Lung (tissue), 12 donors: ENCODE measurements around the gene PER2. TPM values are rescaled to one million over a fixed set of nuclear protein-coding genes. Genes with fewer than 3 reads are reported as not detected.

ENCODE experiments used
- ATAC-seq: fragments of 200-7000 bp; cut with Tn5 transposase; one replicate; pipeline ENCODE4 v1.9.1; 2020; ENCODE audit warnings: moderate number of reproducible peaks; ENCODE audit not compliant: insufficient read depth, low FRiP score
- DNase-seq, 3 donors: peaks; one replicate each; pipeline ENCODE4 v3.0.0-alpha.2; 2013 to 2017
- H3K27ac ChIP-seq, 2 donors: one replicate each; pipeline ENCODE4 v1.5.1; 2013; ENCODE audit warnings: mild to moderate bottlenecking in 2 of 2, moderate library complexity in 2 of 2, control low read depth in 1 of 2, inconsistent platforms in 1 of 2, low read depth in 1 of 2, low read length in 1 of 2
- H3K27me3 ChIP-seq, 3 donors: one replicate each; pipeline ENCODE4 v1.5.1; 2013; ENCODE audit warnings: low read length in 2 of 3; ENCODE audit not compliant: control insufficient read depth in 3 of 3, insufficient read depth in 3 of 3
- H3K36me3 ChIP-seq, 4 donors: one replicate each; pipeline ENCODE4 v1.5.1; 2013; ENCODE audit warnings: low read length in 4 of 4, mild to moderate bottlenecking in 1 of 4, moderate library complexity in 1 of 4; ENCODE audit not compliant: control insufficient read depth in 4 of 4, insufficient read depth in 4 of 4
- H3K4me1 ChIP-seq, 5 donors: one replicate each; pipeline ENCODE4 v1.5.1; 2013; ENCODE audit warnings: low read length in 5 of 5, mild to moderate bottlenecking in 2 of 5, moderate library complexity in 1 of 5; ENCODE audit not compliant: control insufficient read depth in 5 of 5, insufficient read depth in 5 of 5
- H3K4me3 ChIP-seq: one replicate; pipeline ENCODE4 v1.5.1; 2013; ENCODE audit warnings: mild to moderate bottlenecking, control low read depth, moderate library complexity
- H3K9ac ChIP-seq, 2 donors: one replicate each; pipeline ENCODE4 v1.5.1; 2013; ENCODE audit warnings: low read length in 2 of 2, control low read depth in 1 of 2; ENCODE audit not compliant: insufficient read depth in 1 of 2
- H3K9me3 ChIP-seq, 4 donors: one replicate each; pipeline ENCODE4 v1.5.1; 2013; ENCODE audit warnings: low read length in 3 of 4, mild to moderate bottlenecking in 1 of 4, moderate library complexity in 1 of 4; ENCODE audit not compliant: control insufficient read depth in 4 of 4, insufficient read depth in 3 of 4
- WGBS, 2 donors: extraction: QIAGEN DNeasy Blood & Tissue Kit; methylation state at CpG; one replicate each; pipeline ENCODE4 v1.1.7; 2013; 5-methylcytosine and 5-hydroxymethylcytosine counted together
- polyA plus RNA-seq, 2 donors: library from polyadenylated mRNA; stranded (reverse); fragments of 200-250 nt; gene quantifications; one replicate each; pipeline ENCODE4 v1.2.1, GENCODE V29; 2013
- total RNA-seq, 2 donors: library from RNA; depleted of rRNA in 1 of 2; stranded (reverse); fragments of >200 nt in 1 of 2; gene quantifications; one replicate each; pipeline ENCODE4 v1.2.1, GENCODE V29; 2014 to 2021
- TF ChIP-seq, protein P1 (sequence below): IDR thresholded peaks from 2 replicates; pipeline ENCODE4 v1.5.1; 2012; ENCODE audit warnings: mild to moderate bottlenecking; ENCODE audit errors: control extremely low read depth, extremely low read depth
- donor health status: control.
- donor health status: control.
- donor health status: Bipolar disorder and iron deficiency.
- donor health status: healthy.
- donor health status: DM: yes; HTN: yes; CAD: no.

Gene PER2
- total and polyA plus RNA-seq, 4 donors, result 4.1 to 27.1 (median 10.5) TPM

DNA sequence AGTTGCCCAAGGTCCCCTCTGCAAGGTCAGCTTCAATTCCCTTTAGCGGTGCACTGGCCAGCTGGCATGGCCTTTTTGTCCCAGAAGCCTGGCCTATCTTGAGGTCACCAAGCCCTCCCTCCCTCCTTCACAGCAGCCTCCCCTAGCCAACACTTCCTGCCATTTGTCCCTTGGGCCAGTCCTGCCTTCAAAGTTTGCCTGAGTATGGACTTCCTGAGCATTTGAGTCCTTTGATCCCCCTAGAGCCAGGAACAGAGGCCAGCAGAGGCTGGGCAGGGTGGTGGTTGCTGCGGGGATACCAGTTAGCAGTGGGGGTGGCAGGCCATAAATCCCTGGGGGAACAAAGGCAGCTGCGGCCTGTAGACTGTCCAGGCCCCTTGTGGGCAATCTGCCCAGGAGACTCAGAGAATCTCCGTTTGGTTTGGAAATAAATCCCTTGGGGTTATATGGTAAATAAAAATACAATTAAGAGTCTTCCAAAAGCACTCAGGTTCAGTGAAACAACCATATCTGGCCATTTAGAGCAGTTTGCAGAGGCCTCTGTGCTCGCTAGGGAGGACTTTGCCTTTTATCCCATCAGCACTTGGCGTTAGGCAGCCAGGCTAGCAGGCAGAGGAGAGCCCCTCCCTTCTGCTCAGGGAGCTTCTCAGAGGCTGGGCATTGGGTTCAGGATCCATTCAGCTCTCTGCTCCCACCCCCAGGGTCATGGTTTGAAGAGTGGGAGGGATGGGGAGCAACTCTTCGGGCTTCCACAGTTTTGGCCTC, 45.5 kb downstream of the PER2 start:
- Histone ChIP-seq H3K4me3 (no peak overlapping the region), H3K27me3 (peaks cover 0 to 12% (median 10%) of the 10 kb centered on the region in 3 donors), H3K27ac (no peak overlapping the region), H3K9ac (no peak overlapping the region), H3K36me3 (peaks cover 3 to 14% (median 8%) of the 10 kb centered on the region in 4 donors), H3K4me1 (peaks cover 0 to 23% (median 6%) of the 10 kb centered on the region in 5 donors), H3K9me3 (peaks cover 0 to 2% (median 0%) of the 10 kb centered on the region in 4 donors)
- DNase-seq (peak; percentile 74 to 77 (median 75)), ATAC-seq (no peak)
- TF ChIP-seq, protein P1, sequence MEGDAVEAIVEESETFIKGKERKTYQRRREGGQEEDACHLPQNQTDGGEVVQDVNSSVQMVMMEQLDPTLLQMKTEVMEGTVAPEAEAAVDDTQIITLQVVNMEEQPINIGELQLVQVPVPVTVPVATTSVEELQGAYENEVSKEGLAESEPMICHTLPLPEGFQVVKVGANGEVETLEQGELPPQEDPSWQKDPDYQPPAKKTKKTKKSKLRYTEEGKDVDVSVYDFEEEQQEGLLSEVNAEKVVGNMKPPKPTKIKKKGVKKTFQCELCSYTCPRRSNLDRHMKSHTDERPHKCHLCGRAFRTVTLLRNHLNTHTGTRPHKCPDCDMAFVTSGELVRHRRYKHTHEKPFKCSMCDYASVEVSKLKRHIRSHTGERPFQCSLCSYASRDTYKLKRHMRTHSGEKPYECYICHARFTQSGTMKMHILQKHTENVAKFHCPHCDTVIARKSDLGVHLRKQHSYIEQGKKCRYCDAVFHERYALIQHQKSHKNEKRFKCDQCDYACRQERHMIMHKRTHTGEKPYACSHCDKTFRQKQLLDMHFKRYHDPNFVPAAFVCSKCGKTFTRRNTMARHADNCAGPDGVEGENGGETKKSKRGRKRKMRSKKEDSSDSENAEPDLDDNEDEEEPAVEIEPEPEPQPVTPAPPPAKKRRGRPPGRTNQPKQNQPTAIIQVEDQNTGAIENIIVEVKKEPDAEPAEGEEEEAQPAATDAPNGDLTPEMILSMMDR, result no peak
- WGBS, 2 donors, result 65 to 82% methylated on average over 7 of the region's 7 CpGs

DNA sequence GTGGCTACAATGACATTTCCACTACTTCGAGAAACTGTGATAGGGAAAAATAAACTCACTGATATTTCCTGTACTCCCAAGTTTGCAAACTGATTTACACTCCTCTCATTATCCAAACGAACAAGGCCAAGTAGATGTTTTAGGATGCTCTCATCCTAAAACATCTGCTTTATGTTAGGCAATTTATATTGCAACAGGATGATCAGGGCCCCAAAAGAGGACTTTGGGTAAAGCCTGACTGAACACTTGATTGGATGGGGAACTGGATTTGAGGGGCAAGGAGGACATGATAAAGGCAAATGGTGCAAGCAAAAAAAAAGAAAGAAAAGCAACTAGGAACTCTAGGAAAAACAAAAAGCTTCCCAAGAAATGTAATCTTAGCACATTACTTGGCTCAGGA, 46.4 kb downstream of the PER2 start:
- DNase-seq (no peak), ATAC-seq (no peak)
- Histone ChIP-seq H3K27ac (no peak overlapping the region), H3K4me1 (peaks cover 0 to 23% (median 6%) of the 10 kb centered on the region in 5 donors), H3K27me3 (peaks cover 0 to 21% (median 16%) of the 10 kb centered on the region in 3 donors), H3K36me3 (peaks cover 3 to 14% (median 7%) of the 10 kb centered on the region in 4 donors), H3K4me3 (no peak overlapping the region), H3K9ac (no peak overlapping the region), H3K9me3 (peaks cover 0 to 2% (median 0%) of the 10 kb centered on the region in 4 donors)
- 68 to 86% methylated on average over 2 of the region's 2 CpGs for WGBS, 2 donors
- TF ChIP-seq, protein P1, result no peak

DNA sequence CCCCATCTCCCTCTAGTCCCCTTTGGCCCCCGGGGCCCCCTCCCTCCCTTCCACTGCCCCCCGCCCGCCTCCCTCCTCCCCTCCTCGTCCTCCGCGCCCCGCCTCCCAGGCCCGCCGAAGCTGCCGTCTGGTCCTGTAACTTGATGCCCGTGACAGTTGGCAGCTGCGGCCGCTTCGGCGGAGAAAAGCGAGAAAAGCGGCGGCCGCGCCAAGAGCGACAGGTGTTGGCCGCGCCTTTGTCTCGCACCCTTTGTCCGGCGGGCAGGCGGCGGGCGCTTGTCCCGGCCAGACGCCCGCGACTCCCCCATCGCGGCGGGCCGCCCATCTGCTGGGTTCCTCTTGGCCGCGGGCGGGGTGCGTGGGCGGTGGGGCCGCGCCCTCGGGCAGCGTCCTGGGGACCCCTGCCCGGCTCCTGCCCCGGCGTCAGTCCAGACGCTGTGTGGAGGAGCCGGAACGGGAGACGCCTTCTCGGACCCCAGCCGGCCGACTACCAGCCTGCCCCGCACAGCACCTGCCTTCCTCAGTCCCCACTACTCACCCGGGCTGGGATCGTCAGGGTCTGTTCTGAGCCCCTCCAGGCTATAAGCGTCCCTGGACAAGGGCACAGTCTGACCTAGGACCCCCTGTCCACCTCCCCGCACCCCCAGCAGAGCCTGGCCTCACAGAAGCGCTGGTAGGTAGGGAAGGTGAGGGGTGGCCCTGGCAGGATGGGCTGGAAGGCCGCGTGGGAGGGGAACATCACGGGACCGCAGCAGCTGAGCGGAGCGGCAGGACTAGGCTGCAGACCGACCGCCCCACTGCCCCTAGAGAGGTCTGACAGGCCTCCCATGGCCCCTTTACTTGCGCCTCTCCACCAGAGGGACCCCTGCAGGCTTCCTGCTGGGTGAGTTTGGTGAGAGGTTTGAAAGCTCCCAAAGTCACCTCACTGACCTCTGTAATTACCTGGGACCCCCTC, 47.4 kb downstream of the PER2 start:
- Histone ChIP-seq H3K4me3 (no peak overlapping the region), H3K27ac (no peak overlapping the region), H3K9ac (no peak overlapping the region), H3K4me1 (peaks cover 0 to 23% (median 6%) of the 10 kb centered on the region in 5 donors), H3K9me3 (peaks cover 0 to 2% (median 0%) of the 10 kb centered on the region in 4 donors), H3K36me3 (peaks cover 3 to 14% (median 6%) of the 10 kb centered on the region in 4 donors), H3K27me3 (peaks cover 0 to 27% (median 18%) of the 10 kb centered on the region in 3 donors)
- WGBS, 2 donors, result 11 to 17% methylated on average over 47 to 71 of the region's 71 CpGs
- TF ChIP-seq, protein P1, result no peak
- DNase-seq, result peak; percentile 79 to 87 (median 85)
- no peak for ATAC-seq
